H54 (cell line): ENCODE measurements around the gene TUSC2.

Source experiments
- DNase-seq: peaks from one replicate; pipeline ENCODE4 v3.0.0; 2011; ENCODE audit warnings: low spot score, mixed read lengths; ENCODE audit not compliant: insufficient read length
- FAIRE-seq: peaks from 3 replicates; lab custom pipeline; 2011; peaks lifted over from hg19 to GRCh38; lab: Jason Lieb, UNC
- POLR2A ChIP-seq: IDR thresholded peaks from 2 replicates; pipeline ENCODE4 v1.6.1; 2011; ENCODE audit warnings: low read depth, mild to moderate bottlenecking, low read length

Gene TUSC2

GRCh38 chr3:50303013-50303815 is 24.8 kb downstream of the TUSC2 start, which contains the start of gene HYAL1:
Gene HYAL1, minus strand, starts transcription at chr3:50303574. Its CDS starts 618 bp downstream, at chr3:50302956.
- DNase-seq (no peak), FAIRE-seq (no peak)
- TF ChIP-seq POLR2A = no peak

DNA sequence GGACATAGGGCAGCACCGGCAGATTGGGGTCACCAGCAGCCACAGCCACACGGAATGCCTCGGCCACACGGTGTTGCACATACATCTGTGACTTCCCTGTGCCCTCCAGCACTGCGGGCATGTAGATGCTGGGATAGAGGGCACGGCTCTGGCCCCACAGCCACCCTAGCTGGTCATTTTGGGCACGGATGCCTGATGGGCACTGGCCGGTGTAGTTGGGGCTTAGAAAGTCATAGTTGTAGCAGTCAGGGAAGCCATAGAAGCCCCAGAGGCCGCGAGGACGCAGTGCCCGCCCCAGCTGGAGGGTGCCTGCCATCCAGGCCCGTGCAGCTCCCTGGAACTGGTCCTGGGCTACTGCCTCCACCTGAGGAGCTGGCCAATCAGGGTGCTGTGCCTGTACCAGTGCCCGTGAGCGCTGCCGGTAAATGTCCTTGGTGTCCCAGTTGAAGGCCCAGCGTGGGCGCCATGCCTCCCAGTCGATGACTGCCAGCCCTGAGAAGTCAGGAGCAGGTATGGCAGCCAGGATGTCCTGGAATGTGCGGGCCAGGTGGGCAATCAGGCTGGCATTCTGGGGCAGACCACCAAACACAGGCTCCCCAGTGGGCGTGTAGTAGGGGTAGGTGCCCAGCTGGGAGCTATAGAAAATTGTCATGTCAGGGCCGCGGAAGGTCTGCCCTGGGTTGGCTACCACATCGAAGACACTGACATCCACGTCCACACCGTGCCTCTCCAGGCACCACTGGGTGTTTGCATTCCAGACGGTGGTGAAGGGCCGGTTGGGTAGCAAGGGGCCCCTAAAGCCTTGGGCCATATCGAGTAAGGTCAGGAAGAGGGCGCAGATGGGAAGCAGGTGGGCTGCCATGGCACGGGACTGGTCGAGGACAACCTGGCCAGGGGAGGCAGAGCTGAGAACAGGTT is 25.7 kb downstream of the TUSC2 start:
- FAIRE-seq = no peak
- DNase-seq = no peak
- no peak for TF ChIP-seq POLR2A

- no peak for TF ChIP-seq POLR2A
- no peak for DNase-seq
- no peak for FAIRE-seq
Measured at GRCh38 chr3:50300681-50301254, 27.3 kb downstream of the TUSC2 start.

GRCh38 chr3:50299929-50300680 is 27.9 kb downstream of the TUSC2 start:
- DNase-seq (no peak), FAIRE-seq (no peak)
- TF ChIP-seq POLR2A = no peak

- FAIRE-seq = no peak
- DNase-seq = peak; percentile 93
- peak; percentile 29; the same call in 1 of the 2 replicates for TF ChIP-seq POLR2A
Measured at GRCh38 chr3:50299638-50299928, 28.4 kb downstream of the TUSC2 start.

- peak; percentile 95 for TF ChIP-seq POLR2A
- peak; percentile 93 for DNase-seq
- peak; percentile 67 for FAIRE-seq
Measured at GRCh38 chr3:50298836-50299637, 29.0 kb downstream of the TUSC2 start, which contains the start of the genes HYAL3 and NAA80. Gene HYAL3, minus strand, starts transcription at chr3:50299405. Its CDS starts 3,803 bp downstream, at chr3:50295602. Gene NAA80, minus strand, starts transcription at chr3:50299405. Its CDS starts 1,942 bp downstream, at chr3:50297463.

GRCh38 chr3:50297896-50298725 is 29.9 kb downstream of the TUSC2 start:
- TF ChIP-seq POLR2A = no peak
- DNase-seq (no peak), FAIRE-seq (no peak)

DNA sequence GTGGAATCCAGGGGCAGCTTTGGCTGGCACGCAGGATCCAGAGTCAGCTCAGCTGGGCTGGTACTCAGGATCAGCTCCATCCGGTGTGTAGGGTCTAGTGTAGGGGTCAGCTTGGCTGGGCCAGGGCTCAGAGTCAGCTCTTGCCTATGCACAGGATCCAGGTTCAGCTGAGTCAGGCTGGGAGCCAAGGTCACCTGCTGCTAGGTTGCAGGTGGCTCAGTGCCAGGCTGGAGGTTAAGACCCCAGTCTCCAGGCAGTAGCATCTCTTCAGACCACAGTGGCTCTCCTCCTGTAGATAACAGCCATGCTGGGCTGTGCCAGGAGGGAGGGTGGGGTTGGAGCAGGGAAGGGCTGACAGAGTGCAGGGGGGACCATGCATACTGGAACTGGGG is 30.6 kb downstream of the TUSC2 start:
- FAIRE-seq (no peak), DNase-seq (no peak)
- no peak for TF ChIP-seq POLR2A

GRCh38 chr3:50296721-50297383 is 31.2 kb downstream of the TUSC2 start:
- FAIRE-seq (no peak), DNase-seq (no peak)
- TF ChIP-seq POLR2A = no peak

- TF ChIP-seq POLR2A = no peak
Measured at GRCh38 chr3:50295553-50296431, 32.2 kb downstream of the TUSC2 start.

More at GRCh38 chr3:50295553-50296431, 32.2 kb downstream of the TUSC2 start:
- FAIRE-seq (no peak), DNase-seq (no peak)
